HepG2 (cell line): Measurements from ENCODE around the gene MADD. TPM values are rescaled to one million over a fixed set of nuclear protein-coding genes. Genes with fewer than 3 reads are reported as not detected.

Experiments used
- ATAC-seq: fragments of 200-7000 bp; cut with Tn5 transposase; 3 replicates; pipeline ENCODE4 v1.9.1; 2020; ENCODE audit warnings: mild to moderate bottlenecking, moderate library complexity
- BruUV-seq: library from RNA; stranded (reverse); fragments of 400-500 nt; replicated peaks from 2 replicates; lab custom pipeline; 2021; lab: Mats Ljungman, UMichigan
- CTCF ChIA-PET: fragments of 300-600 bp; formaldehyde crosslinking; extraction: SDS; loops from one replicate; lab custom pipeline; 2021; ENCODE audit warnings: low total read pairs, inconsistent platforms, low intra/inter-chr PET ratio; lab: Yijun Ruan, JAX
- POLR2A ChIA-PET: fragments of 350-600 bp; sonication (Branson Sonifier 250); formaldehyde crosslinking; loops from one replicate; lab custom pipeline; 2020; ENCODE audit warnings: antibody characterized with exemption, inconsistent platforms; lab: Yijun Ruan, JAX
- DNase-seq: peaks from one replicate; pipeline ENCODE4 v3.0.0-alpha.2; 2015; ENCODE audit warnings: low spot score
- FAIRE-seq: peaks from 3 replicates; lab custom pipeline; 2011; peaks lifted over from hg19 to GRCh38; lab: Jason Lieb, UNC
- H2AFZ ChIP-seq: one replicate; pipeline ENCODE4 v1.6.1; 2011; ENCODE audit warnings: low read length, inconsistent platforms
- H3K27ac ChIP-seq: fragments of 300-600 bp; 3 replicates; pipeline ENCODE4 v1.8.0; 2011; ENCODE audit warnings: mixed run types, mild to moderate bottlenecking, mixed read lengths, low read length, inconsistent platforms; ENCODE audit not compliant: insufficient read depth; ENCODE audit errors: extremely low read length
- H3K27me3 ChIP-seq, 2 experiments: fragments of 200-600 bp in 1 of 2; 2 replicates in 1 of 2; 3 replicates in 1 of 2; pipeline versions ENCODE4 v1.6.0 to v1.8.0; 2011; ENCODE audit warnings: low read length in 2 of 2, mild to moderate bottlenecking in 2 of 2, moderate library complexity in 2 of 2, inconsistent platforms in 1 of 2; ENCODE audit not compliant: insufficient read depth in 2 of 2, control insufficient read depth in 1 of 2
- H3K36me3 ChIP-seq, 2 experiments: fragments of 200-600 bp in 1 of 2; replicated peaks in 1 of 2; 2 replicates in 1 of 2; 3 replicates in 1 of 2; pipeline versions ENCODE4 v1.5.1 to v1.8.0; 2011; ENCODE audit warnings: low read length in 2 of 2, inconsistent platforms in 1 of 2; ENCODE audit not compliant: insufficient read depth in 2 of 2, control insufficient read depth in 1 of 2
- H3K4me1 ChIP-seq: 2 replicates; pipeline ENCODE4 v1.5.1; 2012; ENCODE audit warnings: low read length, inconsistent platforms; ENCODE audit not compliant: insufficient read depth
- H3K4me2 ChIP-seq: 2 replicates; pipeline ENCODE4 v1.6.0; 2011; ENCODE audit warnings: low read depth, low read length, inconsistent platforms
- H3K4me3 ChIP-seq, 3 experiments: fragments of 200-600 bp in 1 of 3; sonication (generic), shearing (Covaris generic) in 1 of 3; replicated peaks in 1 of 3; 2 replicates each; pipeline ENCODE4 v1.5.1; 2011 to 2016; ENCODE audit warnings: low read length in 3 of 3, inconsistent platforms in 2 of 3, low read depth in 2 of 3, mild to moderate bottlenecking in 2 of 3, control low read depth in 1 of 3, mixed read lengths in 1 of 3; ENCODE audit not compliant: insufficient read depth in 1 of 3
- H3K79me2 ChIP-seq: one replicate; pipeline ENCODE4 v1.6.1; 2011; ENCODE audit warnings: low read length, inconsistent platforms; ENCODE audit not compliant: insufficient read depth
- H3K9ac ChIP-seq: 2 replicates; pipeline ENCODE4 v1.6.0; 2011; ENCODE audit warnings: mild to moderate bottlenecking, low read depth, low read length, inconsistent platforms; ENCODE audit not compliant: insufficient read depth
- H3K9me3 ChIP-seq: 2 replicates; pipeline ENCODE4 v1.5.1; 2012; ENCODE audit warnings: mild to moderate bottlenecking, low read length
- H4K20me1 ChIP-seq: 2 replicates; pipeline ENCODE4 v1.6.0; 2011; ENCODE audit warnings: inconsistent platforms, mild to moderate bottlenecking, low read length, moderate library complexity; ENCODE audit not compliant: insufficient read depth
- ARID2 ChIP-seq: sonication (generic); formaldehyde crosslinking; IDR thresholded peaks from 2 replicates; pipeline ENCODE4 v1.8.1; 2022; ENCODE audit warnings: mild to moderate bottlenecking, missing genetic modification reagents, borderline replicate concordance
- BRF2 ChIP-seq: sonication (generic); formaldehyde crosslinking; IDR thresholded peaks from 2 replicates; pipeline ENCODE4 v1.8.1; 2022; ENCODE audit warnings: mild to moderate bottlenecking, missing genetic modification reagents
- CC2D1A ChIP-seq: sonication (generic); formaldehyde crosslinking; IDR thresholded peaks from 2 replicates; pipeline ENCODE4 v1.8.1; 2023; ENCODE audit warnings: mild to moderate bottlenecking, missing genetic modification reagents
- EHMT2 ChIP-seq: fragments of 200-600 bp; sonication (generic); IDR thresholded peaks from 2 replicates; pipeline ENCODE4 v1.7.0; 2017; ENCODE audit warnings: antibody characterized with exemption, low read depth, low read length, borderline replicate concordance
- EZH2 ChIP-seq: conservative IDR thresholded peaks from 2 replicates; pipeline ENCODE4 v1.6.1; 2012; ENCODE audit warnings: mild to moderate bottlenecking, low read depth, low read length, moderate library complexity
- GZF1 ChIP-seq: sonication (generic); formaldehyde crosslinking; IDR thresholded peaks from 2 replicates; pipeline ENCODE4 v1.5.1; 2020; ENCODE audit warnings: mild to moderate bottlenecking, missing genetic modification reagents
- HMG20B ChIP-seq: conservative IDR thresholded peaks from 2 replicates; pipeline ENCODE4 v1.6.1; 2016; ENCODE audit warnings: missing genetic modification reagents, missing compliant biosample characterization
- KAT7 ChIP-seq: IDR thresholded peaks from 2 replicates; pipeline ENCODE4 v1.6.1; 2018; ENCODE audit warnings: borderline replicate concordance, missing compliant biosample characterization
- NCOA5 ChIP-seq: sonication (generic); formaldehyde crosslinking; IDR thresholded peaks from 2 replicates; pipeline ENCODE4 v1.4.0; 2020; ENCODE audit warnings: missing genetic modification reagents
- RARG ChIP-seq: sonication (generic); formaldehyde crosslinking; IDR thresholded peaks from 2 replicates; pipeline ENCODE4 v1.4.0; 2020; ENCODE audit warnings: low read depth, mild to moderate bottlenecking, missing genetic modification reagents
- SRY ChIP-seq: sonication (generic); formaldehyde crosslinking; IDR thresholded peaks from 2 replicates; pipeline ENCODE4 v1.8.0; 2022; ENCODE audit warnings: mild to moderate bottlenecking, missing genetic modification reagents
- TARDBP ChIP-seq: sonication (generic); formaldehyde crosslinking; IDR thresholded peaks from 2 replicates; pipeline ENCODE4 v1.8.0; 2022; ENCODE audit warnings: mild to moderate bottlenecking, missing genetic modification reagents
- ZNF431 ChIP-seq: sonication (generic); formaldehyde crosslinking; IDR thresholded peaks from 2 replicates; pipeline ENCODE4 v1.9.0; 2022; ENCODE audit warnings: missing genetic modification reagents, low read depth, mild to moderate bottlenecking, borderline replicate concordance
- ZNF652 ChIP-seq: IDR thresholded peaks from 2 replicates; pipeline ENCODE4 v1.6.1; 2016; ENCODE audit warnings: low read depth, borderline replicate concordance
- WGBS: methylation state at CpG from one replicate; pipeline ENCODE4 v1.1.6; 2017; ENCODE audit warnings: low lambda C conversion rate; 5-methylcytosine and 5-hydroxymethylcytosine counted together
- in situ Hi-C: cut with HindIII; loops from 2 replicates; pipeline ENCODE4 v1.10.0; 2017; ENCODE audit warnings: low pct_unique_long_range_greater_than_20kb; ENCODE audit not compliant: extremely low pct_ligation_motif_present
- intact Hi-C: fragments of 100-400 bp; cut with micrococcal nuclease; formaldehyde crosslinking; loops from one replicate; pipeline ENCODE4 v1.10.0; 2022; ENCODE audit not compliant: unreplicated experiment
- polyA plus RNA-seq, 8 experiments: library from polyadenylated mRNA; depleted of rRNA in 3 of 8; stranded (reverse) in 7 of 8; unstranded in 1 of 8; fragments of >200 nt; fragmentation: Illumina TruSeq in 4 of 8; extraction: Trizol in 4 of 8; gene quantifications; 2 replicates each; pipeline versions ENCODE4 v1.2.1 to v1.2.3, GENCODE V29; 2011 to 2016; ENCODE audit warnings: low read depth in 4 of 8, missing spikeins in 1 of 8, mixed read lengths in 1 of 8; ENCODE audit not compliant: insufficient read depth in 1 of 8
- total RNA-seq, 5 experiments: library from RNA; depleted of rRNA; stranded (reverse); fragments of >200 nt; fragmentation: Illumina TruSeq; extraction: Trizol; gene quantifications; 2 replicates each; pipeline ENCODE4 v1.2.3, GENCODE V29; 2016; ENCODE audit warnings: low read depth in 1 of 5
- TF ChIP-seq, protein P1 (sequence below): sonication (generic); formaldehyde crosslinking; IDR thresholded peaks from 2 replicates; pipeline ENCODE4 v1.5.1; 2020; ENCODE audit warnings: missing genetic modification reagents, mild to moderate bottlenecking, borderline replicate concordance

MADD gene
- total and polyA plus RNA-seq, 2 of the 13 experiments (the other 11 are each of a cell fraction or from before 2014, with no cell fraction given) = 18.0 to 29.2 TPM

- ATAC-seq = no peak
These were observed 29.1 kb downstream of the MADD start for GRCh38 chr11:47299078-47299477.

GRCh38 chr11:47302853-47303252, 32.9 kb downstream of the MADD start:
- no peaks in the 10 kb centered on the region for H3K79me2 ChIP-seq
- CTCF ChIA-PET = no interaction called here
- in situ Hi-C loops = no loop called here

More at GRCh38 chr11:47299078-47299477, 29.1 kb downstream of the MADD start:
- no peak overlapping the region for H3K9ac ChIP-seq
- no peak for FAIRE-seq
- H3K27me3 ChIP-seq = no peaks in the 10 kb centered on the region
- intact Hi-C loops = no loop called here
- BruUV-seq = no TSS peak
- TF ChIP-seq HMG20B (CRISPR knock-in tag) (no peak), CC2D1A (CRISPR knock-in tag) (no peak), SRY (CRISPR knock-in tag) (no peak), KAT7 (CRISPR knock-in tag) (no peak), ARID2 (CRISPR knock-in tag) (no peak), ZNF652 (CRISPR knock-in tag) (no peak), BRF2 (CRISPR knock-in tag) (no peak), TARDBP (CRISPR knock-in tag) (no peak), ZNF431 (CRISPR knock-in tag) (no peak)
- TF ChIP-seq, all 625 proteins: peak for 0
- peaks cover 16% of the 10 kb centered on the region for H3K9me3 ChIP-seq
- no peaks in the 10 kb centered on the region for H4K20me1 ChIP-seq
- DNase-seq = no peak
- in situ Hi-C loops = no loop called here
- POLR2A ChIA-PET = no interaction called here
- CTCF ChIA-PET = no interaction called here
- no peak overlapping the region for H3K4me2 ChIP-seq
- no peaks in the 10 kb centered on the region for H3K79me2 ChIP-seq
- no peaks in the 10 kb centered on the region for H3K4me1 ChIP-seq
- no peak overlapping the region for H3K4me3 ChIP-seq
- WGBS = 97% methylated on average over 3 of the region's 3 CpGs
- H2AFZ ChIP-seq = no peak overlapping the region
- H3K36me3 ChIP-seq = peaks cover 7 to 62% of the 10 kb centered on the region in 2 experiments
- H3K27ac ChIP-seq = no peak overlapping the region

More at GRCh38 chr11:47302853-47303252, 32.9 kb downstream of the MADD start:
- ATAC-seq (no peak), FAIRE-seq (no peak), DNase-seq (no peak)
- H3K36me3 ChIP-seq = peaks cover 10 to 71% of the 10 kb centered on the region in 2 experiments
- WGBS = 100% methylated on average over 1 of the region's 1 CpG
- no peak overlapping the region for H3K4me2 ChIP-seq
- H3K9ac ChIP-seq = no peak overlapping the region
- intact Hi-C loops = loop anchor here (5.0 kb wide), 1 partner anchor 241 kb away; no protein-coding TSS in a partner anchor
- H3K4me1 ChIP-seq = no peaks in the 10 kb centered on the region
- no peak overlapping the region for H2AFZ ChIP-seq
- TF ChIP-seq RARG (CRISPR knock-in tag) (no peak), EHMT2 (no peak), NCOA5 (no peak), GZF1 (CRISPR knock-in tag) (no peak), EZH2 (no peak)
- TF ChIP-seq, protein P1, sequence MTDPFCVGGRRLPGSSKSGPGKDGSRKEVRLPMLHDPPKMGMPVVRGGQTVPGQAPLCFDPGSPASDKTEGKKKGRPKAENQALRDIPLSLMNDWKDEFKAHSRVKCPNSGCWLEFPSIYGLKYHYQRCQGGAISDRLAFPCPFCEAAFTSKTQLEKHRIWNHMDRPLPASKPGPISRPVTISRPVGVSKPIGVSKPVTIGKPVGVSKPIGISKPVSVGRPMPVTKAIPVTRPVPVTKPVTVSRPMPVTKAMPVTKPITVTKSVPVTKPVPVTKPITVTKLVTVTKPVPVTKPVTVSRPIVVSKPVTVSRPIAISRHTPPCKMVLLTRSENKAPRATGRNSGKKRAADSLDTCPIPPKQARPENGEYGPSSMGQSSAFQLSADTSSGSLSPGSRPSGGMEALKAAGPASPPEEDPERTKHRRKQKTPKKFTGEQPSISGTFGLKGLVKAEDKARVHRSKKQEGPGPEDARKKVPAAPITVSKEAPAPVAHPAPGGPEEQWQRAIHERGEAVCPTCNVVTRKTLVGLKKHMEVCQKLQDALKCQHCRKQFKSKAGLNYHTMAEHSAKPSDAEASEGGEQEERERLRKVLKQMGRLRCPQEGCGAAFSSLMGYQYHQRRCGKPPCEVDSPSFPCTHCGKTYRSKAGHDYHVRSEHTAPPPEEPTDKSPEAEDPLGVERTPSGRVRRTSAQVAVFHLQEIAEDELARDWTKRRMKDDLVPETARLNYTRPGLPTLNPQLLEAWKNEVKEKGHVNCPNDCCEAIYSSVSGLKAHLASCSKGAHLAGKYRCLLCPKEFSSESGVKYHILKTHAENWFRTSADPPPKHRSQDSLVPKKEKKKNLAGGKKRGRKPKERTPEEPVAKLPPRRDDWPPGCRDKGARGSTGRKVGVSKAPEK (CRISPR knock-in tag) = no peak
- no peak overlapping the region for H3K27ac ChIP-seq
- no TSS peak for BruUV-seq
- no peak overlapping the region for H3K4me3 ChIP-seq
- H4K20me1 ChIP-seq = no peaks in the 10 kb centered on the region
- POLR2A ChIA-PET = no interaction called here
- peaks cover 16% of the 10 kb centered on the region for H3K9me3 ChIP-seq
- no peaks in the 10 kb centered on the region for H3K27me3 ChIP-seq
